Central memory CD8-positive, alpha-beta T cell (primary cell): Measurements from ENCODE around the gene HIRIP3.

ENCODE experiments used
- ATAC-seq: fragments of 150-1000 bp; cut with Tn5 transposase; replicated peaks from 2 replicates; pipeline ENCODE4 v1.10.0; 2022; ENCODE audit warnings: mild to moderate bottlenecking, moderate FRiP score, moderate number of reproducible peaks; ENCODE audit not compliant: poor library complexity, severe bottlenecking; ENCODE audit errors: extremely low read depth
- DNase-seq, 2 donors: peaks; one replicate each; pipeline ENCODE4 v3.0.0; 2021; ENCODE audit warnings: low spot score in 2 of 2
- H3K27ac Mint-ChIP-seq: one replicate; pipeline ENCODE4 v1.8.0; 2022; ENCODE audit warnings: low read depth, mild to moderate bottlenecking, moderate library complexity, mixed read lengths
- H3K27me3 Mint-ChIP-seq: one replicate; pipeline ENCODE4 v1.8.0; 2022; ENCODE audit warnings: mixed read lengths
- H3K36me3 Mint-ChIP-seq: one replicate; pipeline ENCODE4 v1.8.0; 2022; ENCODE audit warnings: mild to moderate bottlenecking, moderate library complexity, mixed read lengths; ENCODE audit not compliant: insufficient read depth
- H3K4me1 Mint-ChIP-seq: one replicate; pipeline ENCODE4 v1.8.0; 2022; ENCODE audit warnings: mixed read lengths
- H3K4me3 Mint-ChIP-seq: one replicate; pipeline ENCODE4 v1.8.0; 2022; ENCODE audit warnings: mild to moderate bottlenecking, moderate library complexity, mixed read lengths
- H3K9me3 Mint-ChIP-seq: one replicate; pipeline ENCODE4 v1.8.0; 2022; ENCODE audit warnings: mixed read lengths

The HIRIP3 gene

DNA sequence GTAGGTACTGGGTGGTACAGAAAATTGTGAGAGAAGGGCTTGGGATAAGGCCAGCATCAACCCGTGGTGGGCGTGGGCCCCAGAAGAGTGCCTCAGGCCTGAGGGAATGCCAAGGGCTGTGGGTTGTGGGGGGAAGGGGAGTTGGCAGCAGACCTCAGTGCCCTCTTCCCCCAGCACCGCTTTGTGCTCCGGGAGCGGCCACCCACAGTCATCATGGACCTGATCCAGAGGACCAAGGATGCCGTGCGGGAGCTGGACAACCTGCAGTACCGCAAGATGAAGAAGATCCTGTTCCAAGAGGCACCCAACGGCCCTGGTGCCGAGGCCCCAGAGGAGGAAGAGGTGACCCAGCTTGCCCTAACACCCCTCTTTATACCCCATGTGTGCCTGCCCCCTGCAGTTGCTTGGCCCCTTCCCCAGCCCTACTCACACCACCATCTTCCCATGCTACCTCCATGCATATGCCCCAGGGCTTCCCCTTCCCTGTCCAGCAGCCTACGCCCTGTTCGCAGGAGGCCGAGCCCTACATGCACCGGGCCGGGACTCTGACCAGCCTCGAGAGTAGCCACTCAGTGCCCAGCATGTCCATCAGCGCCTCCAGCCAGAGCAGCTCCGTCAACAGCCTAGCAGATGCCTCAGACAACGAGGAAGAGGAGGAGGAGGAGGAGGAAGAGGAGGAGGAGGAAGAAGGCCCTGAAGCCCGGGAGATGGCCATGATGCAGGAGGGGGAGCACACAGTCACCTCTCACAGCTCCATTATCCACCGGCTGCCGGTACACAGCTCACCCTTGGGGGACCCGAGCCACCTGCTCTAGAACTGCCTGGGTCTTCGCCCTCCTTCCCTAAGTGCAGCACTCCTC is 12.6 kb downstream of the HIRIP3 start:
- Mint-ChIP-seq H3K27me3 (no peaks in the 10 kb centered on the region), H3K36me3 (peaks cover 24% of the 10 kb centered on the region), H3K27ac (no peak overlapping the region), H3K9me3 (no peaks in the 10 kb centered on the region), H3K4me1 (peaks cover 5% of the 10 kb centered on the region), H3K4me3 (no peak overlapping the region)
- DNase-seq (no peak), ATAC-seq (no peak)

DNA sequence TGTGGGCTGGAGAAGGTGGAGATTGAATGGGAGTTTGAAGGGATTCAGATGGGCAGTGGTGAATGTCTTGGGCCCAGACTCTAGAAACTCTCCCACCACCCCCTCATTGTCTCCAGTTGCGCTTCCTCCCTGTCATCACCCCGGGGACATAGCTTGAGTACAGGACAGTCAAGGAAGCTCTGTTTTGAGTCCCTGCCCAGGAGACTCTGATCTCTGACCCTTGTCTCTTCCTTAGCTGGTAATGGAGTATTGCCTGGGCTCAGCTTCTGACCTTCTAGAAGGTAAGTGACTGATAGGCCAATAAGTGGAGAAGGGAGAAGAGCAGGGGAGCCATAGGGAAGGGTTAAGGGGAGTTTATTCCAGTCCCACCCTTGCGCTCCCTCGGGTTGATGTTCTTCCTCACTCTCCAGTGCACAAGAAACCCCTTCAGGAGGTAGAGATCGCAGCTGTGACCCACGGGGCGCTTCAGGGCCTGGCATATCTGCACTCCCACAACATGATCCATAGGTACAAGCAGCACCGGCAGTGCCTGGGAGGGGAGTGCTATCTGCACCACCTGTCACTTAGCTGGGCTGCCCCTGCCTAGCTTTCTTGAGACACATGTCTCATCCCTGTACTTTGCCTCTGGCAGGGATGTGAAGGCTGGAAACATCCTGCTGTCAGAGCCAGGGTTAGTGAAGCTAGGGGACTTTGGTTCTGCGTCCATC is 16.7 kb downstream of the HIRIP3 start:
- DNase-seq (no peak), ATAC-seq (no peak)
- Mint-ChIP-seq H3K36me3 (peaks cover 13% of the 10 kb centered on the region), H3K4me1 (peaks cover 40% of the 10 kb centered on the region), H3K9me3 (no peaks in the 10 kb centered on the region), H3K27ac (no peak overlapping the region), H3K27me3 (no peaks in the 10 kb centered on the region), H3K4me3 (no peak overlapping the region)

DNA sequence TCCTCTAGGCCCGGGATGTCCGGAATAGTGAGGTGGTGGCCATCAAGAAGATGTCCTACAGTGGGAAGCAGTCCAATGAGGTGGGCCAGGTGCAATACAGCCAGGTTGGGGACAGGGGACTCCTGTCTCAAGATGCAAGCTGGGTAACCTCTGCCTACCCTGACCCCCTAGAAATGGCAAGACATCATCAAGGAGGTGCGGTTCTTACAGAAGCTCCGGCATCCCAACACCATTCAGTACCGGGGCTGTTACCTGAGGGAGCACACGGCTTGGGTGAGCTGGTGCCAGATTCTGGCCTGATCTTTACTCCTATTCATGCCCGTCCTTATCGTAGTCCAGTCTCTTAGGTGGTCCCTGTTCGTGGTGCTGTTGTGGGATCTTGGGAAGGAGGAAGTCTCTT is 17.3 kb downstream of the HIRIP3 start:
- peaks cover 19% of the 10 kb centered on the region for H3K36me3 Mint-ChIP-seq
- no peak overlapping the region for H3K27ac Mint-ChIP-seq

DNA sequence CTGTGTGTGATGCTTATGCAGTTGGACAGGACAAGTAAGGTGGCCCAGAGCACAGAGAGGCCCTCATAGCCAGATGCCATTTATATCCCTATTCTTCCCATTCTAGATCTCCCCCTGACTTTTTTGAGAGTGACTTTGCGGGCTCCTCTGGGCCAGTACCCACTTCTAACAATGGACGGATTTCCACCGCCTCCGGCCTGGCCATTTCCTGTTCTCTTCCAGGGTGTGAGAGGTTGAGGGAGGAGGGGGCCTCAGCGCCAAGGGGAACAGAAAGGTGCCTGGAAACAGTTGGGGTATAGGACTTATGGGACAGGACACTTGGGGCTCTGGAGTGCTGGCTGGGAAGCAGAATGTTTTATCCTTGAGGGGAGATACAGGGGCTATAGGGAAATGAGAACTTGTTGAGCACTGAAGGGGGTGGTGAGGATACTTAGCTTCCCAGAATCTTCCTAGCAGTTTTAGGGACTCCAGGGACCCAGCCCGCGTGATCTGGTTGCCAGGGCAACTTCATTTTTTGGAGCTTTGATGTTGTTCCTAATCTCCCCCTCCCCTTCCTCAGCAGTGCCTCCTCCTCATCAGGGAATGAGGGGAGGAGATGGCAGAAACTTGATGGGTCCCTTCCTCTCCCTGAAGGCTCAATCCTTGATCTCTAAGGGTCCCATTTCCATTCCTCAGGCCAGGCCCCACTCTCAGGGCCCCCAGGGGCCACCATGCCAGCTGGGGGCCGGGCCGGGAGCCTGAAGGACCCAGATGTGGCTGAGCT is 18.2 kb downstream of the HIRIP3 start:
- Mint-ChIP-seq H3K27ac (peak overlapping the region; percentile 35), H3K36me3 (peaks cover 17% of the 10 kb centered on the region), H3K4me1 (peaks cover 46% of the 10 kb centered on the region), H3K27me3 (no peaks in the 10 kb centered on the region), H3K9me3 (no peaks in the 10 kb centered on the region), H3K4me3 (no peak overlapping the region)
- DNase-seq (no peak), ATAC-seq (no peak)

More for the DNA sequence above, 17.3 kb downstream of the HIRIP3 start:
- ATAC-seq (no peak), DNase-seq (no peak)
- no peak overlapping the region for H3K4me3 Mint-ChIP-seq
- H3K4me1 Mint-ChIP-seq = peaks cover 42% of the 10 kb centered on the region
- no peaks in the 10 kb centered on the region for H3K9me3 Mint-ChIP-seq
- H3K27me3 Mint-ChIP-seq = no peaks in the 10 kb centered on the region

DNA sequence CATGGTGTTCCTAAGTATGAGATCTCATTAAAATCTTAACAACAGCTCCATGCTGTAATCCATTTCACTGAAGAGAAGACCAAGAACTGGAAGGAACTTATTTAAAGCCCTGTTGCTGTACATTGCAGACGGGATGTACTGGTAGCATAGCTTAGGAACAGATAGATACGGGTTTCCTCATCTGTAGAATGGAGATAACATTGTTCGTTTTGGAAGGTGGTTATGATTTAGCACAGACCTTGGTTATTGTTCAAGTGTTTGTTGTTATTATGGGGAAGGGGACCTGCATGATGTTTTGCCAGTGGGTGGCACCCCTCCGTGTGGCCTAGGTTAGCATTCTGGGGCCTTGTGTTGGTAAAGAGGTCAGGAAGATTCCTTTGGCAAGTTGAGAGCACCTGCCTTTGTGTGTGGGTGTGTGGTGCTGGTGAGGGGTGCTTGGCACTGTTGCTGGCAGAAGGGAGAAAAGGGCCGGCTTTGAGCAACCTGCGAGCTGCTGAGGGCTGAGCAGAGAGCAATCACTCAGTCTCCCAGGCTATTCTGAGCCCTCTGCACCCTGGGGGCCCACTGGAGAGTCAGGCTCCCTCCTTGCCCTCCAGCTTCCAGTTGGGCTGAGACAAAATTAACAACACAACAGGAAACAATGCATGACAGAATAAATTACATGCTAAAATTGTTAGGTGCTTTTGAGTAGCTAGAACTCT is 19.5 kb downstream of the HIRIP3 start:
- H3K36me3 Mint-ChIP-seq = peaks cover 19% of the 10 kb centered on the region

DNA sequence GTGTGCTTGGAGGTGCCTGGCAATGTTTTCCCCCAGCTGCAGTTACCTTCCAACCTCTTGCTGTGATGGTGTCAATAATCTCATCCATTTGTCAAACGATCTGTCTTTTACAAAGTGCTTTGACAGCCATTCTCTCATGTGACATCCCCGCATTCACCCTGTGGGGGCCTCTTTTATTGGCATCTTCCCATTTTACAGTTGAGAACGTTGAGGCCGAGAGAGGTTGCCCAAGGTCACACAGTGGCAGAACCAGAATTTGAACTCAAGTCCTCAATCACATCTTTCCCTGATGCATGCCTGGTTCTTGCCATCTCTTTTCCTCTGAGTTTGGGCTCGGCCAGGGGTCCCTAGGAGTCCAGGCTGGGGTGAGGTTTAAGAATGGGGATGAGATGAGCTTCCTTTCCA is 20.3 kb downstream of the HIRIP3 start:
- no peak for ATAC-seq
- Mint-ChIP-seq H3K27ac (peak overlapping the region; percentile 23), H3K4me3 (peak overlapping the region; percentile 99), H3K4me1 (peaks cover 46% of the 10 kb centered on the region), H3K27me3 (no peaks in the 10 kb centered on the region), H3K36me3 (peaks cover 16% of the 10 kb centered on the region), H3K9me3 (no peaks in the 10 kb centered on the region)
- no peak for DNase-seq

More for the DNA sequence above, 19.5 kb downstream of the HIRIP3 start:
- DNase-seq (no peak), ATAC-seq (no peak)
- H3K4me3 Mint-ChIP-seq = peak overlapping the region; percentile 99
- H3K27ac Mint-ChIP-seq = peak overlapping the region; percentile 23
- no peaks in the 10 kb centered on the region for H3K27me3 Mint-ChIP-seq
- no peaks in the 10 kb centered on the region for H3K9me3 Mint-ChIP-seq
- peaks cover 46% of the 10 kb centered on the region for H3K4me1 Mint-ChIP-seq

DNA sequence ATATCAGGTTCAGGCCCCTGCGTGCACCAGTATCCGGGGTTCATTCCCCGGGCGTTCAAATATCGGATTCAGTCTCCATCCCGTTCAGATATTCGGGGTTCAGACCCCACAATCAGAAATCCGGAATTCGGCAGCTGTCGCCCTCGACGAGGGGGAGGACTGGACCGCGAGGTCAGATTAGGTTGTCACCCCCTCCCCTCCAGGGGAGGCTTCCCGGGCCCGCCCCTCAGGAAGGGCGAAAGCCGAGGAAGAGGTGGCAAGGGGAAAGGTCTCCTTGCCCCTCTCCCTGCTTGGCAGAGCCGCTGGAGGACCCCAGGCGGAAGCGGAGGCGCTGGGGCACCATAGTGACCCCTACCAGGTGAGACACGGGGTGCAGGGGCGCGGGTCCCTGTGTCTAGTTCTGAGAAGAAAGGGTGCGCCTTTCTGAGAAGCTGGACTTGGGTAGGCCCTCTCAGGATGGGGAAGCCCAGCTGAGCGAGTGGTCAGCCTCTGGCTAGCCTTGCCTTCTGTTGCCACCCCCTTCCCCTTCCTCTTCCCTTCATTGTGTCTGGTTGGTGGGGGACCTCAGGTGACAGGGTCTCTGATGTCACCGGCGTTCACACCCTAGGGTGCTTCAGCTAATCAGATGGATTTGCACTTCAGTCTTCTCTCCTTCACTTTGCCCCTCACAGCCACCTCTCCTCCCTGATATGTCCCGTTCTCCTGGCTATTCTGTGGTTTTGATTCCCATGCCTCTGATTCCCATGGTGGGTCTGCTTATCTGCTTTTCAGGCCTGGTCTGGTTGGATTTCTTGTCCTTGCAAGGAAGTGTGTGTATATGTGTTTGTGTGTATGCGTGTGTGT is 20.9 kb downstream of the HIRIP3 start:
- DNase-seq (no peak), ATAC-seq (no peak)
- Mint-ChIP-seq H3K36me3 (peaks cover 13% of the 10 kb centered on the region), H3K4me3 (peak overlapping the region; percentile 99), H3K4me1 (peaks cover 46% of the 10 kb centered on the region), H3K9me3 (no peaks in the 10 kb centered on the region), H3K27ac (peak overlapping the region; percentile 23), H3K27me3 (no peaks in the 10 kb centered on the region)

DNA sequence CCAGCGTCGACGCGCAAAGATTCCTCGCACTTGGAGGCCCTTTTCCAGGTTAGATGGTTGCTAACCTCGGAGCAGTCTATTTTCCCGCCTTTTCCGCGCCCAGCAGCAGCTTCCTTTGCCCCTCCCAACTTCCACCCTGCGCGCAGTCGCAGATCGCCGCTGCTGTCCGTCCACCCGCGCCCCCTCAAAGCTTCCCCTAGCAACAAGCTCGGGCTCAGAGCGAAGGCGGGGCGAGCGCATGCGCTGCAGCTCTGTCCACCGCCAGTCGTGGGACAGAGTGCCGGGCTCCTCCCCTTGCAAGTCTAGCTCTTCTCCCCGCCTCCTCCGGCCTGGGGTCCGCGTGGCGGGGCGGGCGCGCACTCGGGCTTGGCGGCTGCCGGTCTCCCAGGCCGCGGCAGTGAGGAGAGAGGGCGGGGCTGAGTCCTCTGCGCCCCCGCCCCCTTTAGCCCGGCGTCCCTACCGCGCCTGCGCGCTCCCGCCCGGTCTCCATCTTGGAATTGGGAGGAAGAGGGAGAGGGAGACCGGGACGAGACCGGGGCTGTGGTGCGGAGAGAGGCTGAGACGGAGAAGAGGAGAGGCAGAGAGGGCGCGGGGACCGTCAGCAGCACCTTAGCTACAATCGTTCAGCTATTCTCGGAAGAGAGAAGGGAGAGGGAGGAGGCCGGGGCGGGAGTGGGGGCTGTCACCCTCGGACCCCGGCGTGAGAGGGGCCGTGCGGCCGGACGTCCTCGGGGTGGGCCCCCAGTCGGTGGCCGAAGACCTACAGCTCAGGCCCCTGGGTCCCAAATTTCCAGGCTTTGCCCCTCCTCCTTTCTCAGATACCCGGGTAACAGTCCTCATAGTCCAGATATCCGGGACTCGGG is 21.8 kb downstream of the HIRIP3 start, which contains the start of gene TAOK2:
TSS of gene TAOK2 (plus strand) at position 485 of the 863 bp plus-strand sequence. CDS start 3,905 bp downstream, outside the sequence.
- Mint-ChIP-seq H3K9me3 (no peaks in the 10 kb centered on the region), H3K27ac (peak within 1 kb of the TSS; percentile 23), H3K4me3 (peak within 1 kb of the TSS; percentile 99), H3K27me3 (no peaks in the 10 kb centered on the region), H3K36me3 (peaks cover 10% of the 10 kb centered on the region), H3K4me1 (peaks cover 46% of the 10 kb centered on the region)
- ATAC-seq = peak; percentile 81
- DNase-seq = peak; percentile 85 to 87

DNA sequence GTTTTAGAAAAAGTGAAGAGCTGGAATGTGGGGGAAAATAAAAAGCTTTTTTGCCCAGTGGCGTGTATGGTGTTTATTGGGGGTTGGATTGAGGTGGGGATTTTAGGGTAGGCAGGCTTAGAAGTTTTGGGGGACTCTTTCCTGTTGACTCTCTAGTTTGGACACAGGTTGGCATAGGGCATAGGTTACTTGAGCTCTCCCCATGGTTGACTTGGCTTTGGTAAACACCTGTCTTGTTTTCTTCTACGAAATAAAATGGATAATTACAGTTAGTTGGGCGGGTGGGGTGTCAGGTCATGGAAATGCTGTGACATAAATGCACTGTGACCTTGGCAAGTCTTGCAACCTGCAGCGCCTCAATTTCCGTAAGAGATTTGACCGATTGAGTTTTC is 22.4 kb downstream of the HIRIP3 start:
- H3K9me3 Mint-ChIP-seq = no peaks in the 10 kb centered on the region
- H3K4me3 Mint-ChIP-seq = peak overlapping the region; percentile 99
- DNase-seq (no peak), ATAC-seq (no peak)
- H3K27me3 Mint-ChIP-seq = no peaks in the 10 kb centered on the region
- peaks cover 46% of the 10 kb centered on the region for H3K4me1 Mint-ChIP-seq
- peaks cover 13% of the 10 kb centered on the region for H3K36me3 Mint-ChIP-seq
- H3K27ac Mint-ChIP-seq = peak overlapping the region; percentile 23

DNA sequence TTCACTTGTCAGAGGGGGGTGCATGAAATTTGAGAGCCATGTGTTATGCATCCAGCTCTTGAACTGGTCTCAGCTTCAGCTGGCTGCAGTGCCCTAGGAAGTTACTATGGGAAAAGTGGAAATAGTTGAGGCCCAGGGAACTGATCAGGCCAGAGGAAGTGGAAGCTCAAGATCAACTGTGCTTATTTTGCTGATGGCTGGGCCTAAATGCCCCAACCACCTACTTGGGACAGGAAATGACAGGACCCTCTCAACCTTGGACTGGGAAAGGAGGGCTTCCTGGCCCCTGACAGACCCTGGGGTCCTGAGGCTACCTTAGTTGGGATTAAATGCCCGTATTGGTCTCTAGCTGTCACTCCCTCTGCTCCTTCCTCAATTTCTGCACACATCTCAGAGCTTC is 22.9 kb downstream of the HIRIP3 start:
- Mint-ChIP-seq H3K36me3 (peaks cover 13% of the 10 kb centered on the region), H3K27me3 (no peaks in the 10 kb centered on the region), H3K4me3 (peak overlapping the region; percentile 99), H3K4me1 (peaks cover 43% of the 10 kb centered on the region), H3K27ac (peak overlapping the region; percentile 23), H3K9me3 (no peaks in the 10 kb centered on the region)
- DNase-seq = no peak
- no peak for ATAC-seq

DNA sequence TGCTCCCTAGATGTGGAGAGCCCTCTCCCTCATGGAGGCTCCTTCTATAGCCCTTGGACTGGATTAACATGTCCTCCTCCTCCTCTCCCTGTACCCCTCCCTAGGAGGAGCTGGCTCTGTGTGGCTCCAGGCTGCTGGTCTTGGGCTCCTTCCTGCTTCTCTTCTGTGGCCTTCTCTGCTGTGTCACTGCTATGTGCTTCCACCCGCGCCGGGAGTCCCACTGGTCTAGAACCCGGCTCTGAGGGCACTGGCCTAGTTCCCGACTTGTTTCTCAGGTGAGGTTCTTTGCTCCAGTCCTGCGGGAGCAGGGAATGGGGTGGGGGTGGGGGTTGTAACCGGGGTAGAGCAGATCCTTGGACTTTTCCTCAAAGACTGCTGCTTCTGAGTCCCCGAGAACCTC is 24.1 kb downstream of the HIRIP3 start:
- Mint-ChIP-seq H3K4me1 (peaks cover 31% of the 10 kb centered on the region), H3K9me3 (no peaks in the 10 kb centered on the region), H3K27me3 (no peaks in the 10 kb centered on the region), H3K4me3 (no peak overlapping the region), H3K27ac (peak overlapping the region; percentile 36), H3K36me3 (peaks cover 13% of the 10 kb centered on the region)
- ATAC-seq (no peak), DNase-seq (no peak)
